HuH-7.5 (cell line): Measurements from ENCODE around the gene MACROD2.

Experiments used
- DNase-seq: peaks from one replicate; pipeline ENCODE4 v3.0.0; 2011; ENCODE audit warnings: low spot score

MACROD2 gene

GRCh38 chr20:14817101-14817500, 821.8 kb downstream of the MACROD2 start:
- no peak for DNase-seq

DNA sequence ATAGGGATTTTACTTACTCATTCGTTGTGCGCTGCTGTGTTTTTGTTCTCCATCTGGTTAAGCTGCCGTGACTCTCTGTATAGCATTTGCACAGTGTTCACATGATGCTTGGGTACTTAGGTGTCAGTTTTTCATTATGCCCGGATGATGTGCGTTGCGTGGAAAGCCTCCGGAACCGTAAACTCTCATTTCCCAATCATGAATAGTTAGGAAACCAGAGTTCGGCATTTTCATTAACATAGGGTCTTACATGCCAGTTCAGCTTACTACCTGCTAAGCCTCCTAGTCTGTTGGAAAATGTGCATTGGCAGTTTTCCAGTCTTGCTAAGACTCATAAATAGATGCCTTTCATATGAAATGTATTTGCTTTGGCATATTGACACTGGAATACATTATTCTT, 825.5 kb downstream of the MACROD2 start:
- no peak for DNase-seq

- no peak for DNase-seq
Measured at GRCh38 chr20:14821251-14821650, 825.9 kb downstream of the MACROD2 start.

DNA sequence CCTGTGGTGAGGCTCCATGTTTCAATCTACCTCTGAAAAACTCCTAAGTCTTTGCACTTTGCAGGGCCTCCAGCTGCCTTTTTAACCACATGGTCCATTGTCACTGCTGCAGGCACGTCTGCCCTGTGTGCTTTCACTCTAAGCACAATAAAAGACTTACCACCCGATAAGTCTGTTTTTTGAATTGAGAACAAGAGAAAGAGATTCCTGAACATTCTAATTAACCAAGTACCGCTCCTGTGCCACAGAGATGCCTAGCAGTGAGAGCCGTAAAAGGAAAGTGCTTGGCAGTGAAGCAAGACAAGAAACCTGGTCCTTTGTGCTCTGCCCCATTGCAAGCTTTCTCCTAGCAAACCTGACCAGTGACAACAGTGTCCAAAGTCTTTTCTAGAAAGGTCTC, 829.7 kb downstream of the MACROD2 start:
- no peak for DNase-seq

- DNase-seq = no peak
Measured at GRCh38 chr20:14826543-14827313, 831.4 kb downstream of the MACROD2 start.

DNA sequence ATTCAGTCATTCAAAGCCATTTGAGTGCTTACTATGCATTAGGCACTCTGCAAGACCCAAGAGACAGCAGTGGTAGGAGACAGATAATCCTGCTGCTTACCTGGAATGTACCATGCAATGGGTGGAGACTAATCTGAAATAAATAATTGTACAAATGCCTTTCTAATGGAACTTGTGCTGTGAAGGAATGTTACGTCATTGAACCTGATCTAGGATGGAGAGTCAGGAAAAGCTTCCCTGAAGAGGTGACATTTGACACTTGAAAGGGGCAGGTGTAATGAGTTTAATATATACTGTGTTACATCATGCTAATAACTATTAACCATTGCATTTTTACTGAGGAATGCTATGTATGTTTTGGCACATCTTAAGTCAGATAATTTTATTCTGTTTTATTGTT, 833.1 kb downstream of the MACROD2 start:
- no peak for DNase-seq

GRCh38 chr20:14829906-14830305, 834.6 kb downstream of the MACROD2 start:
- DNase-seq = no peak

- no peak for DNase-seq
Measured at GRCh38 chr20:14830466-14830865, 835.1 kb downstream of the MACROD2 start.

DNA sequence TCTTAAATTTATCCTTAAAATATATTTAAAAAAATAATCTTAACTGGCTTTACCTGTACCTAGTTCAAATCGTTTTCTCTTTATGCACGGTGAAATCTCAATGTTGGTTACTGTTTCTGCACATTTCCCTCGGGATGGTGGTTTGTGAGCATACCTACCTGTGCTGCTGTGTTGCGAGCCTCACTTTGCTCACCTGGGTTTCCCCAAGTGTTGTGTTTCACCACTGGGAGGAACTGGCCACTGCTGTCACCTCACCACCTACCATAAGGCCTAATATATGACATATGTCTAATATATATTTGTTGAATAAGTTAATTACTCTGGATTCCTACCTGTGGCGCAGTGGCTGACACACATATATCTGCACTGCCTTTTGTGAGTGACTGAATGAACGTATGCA, 835.6 kb downstream of the MACROD2 start:
- DNase-seq = no peak

DNA sequence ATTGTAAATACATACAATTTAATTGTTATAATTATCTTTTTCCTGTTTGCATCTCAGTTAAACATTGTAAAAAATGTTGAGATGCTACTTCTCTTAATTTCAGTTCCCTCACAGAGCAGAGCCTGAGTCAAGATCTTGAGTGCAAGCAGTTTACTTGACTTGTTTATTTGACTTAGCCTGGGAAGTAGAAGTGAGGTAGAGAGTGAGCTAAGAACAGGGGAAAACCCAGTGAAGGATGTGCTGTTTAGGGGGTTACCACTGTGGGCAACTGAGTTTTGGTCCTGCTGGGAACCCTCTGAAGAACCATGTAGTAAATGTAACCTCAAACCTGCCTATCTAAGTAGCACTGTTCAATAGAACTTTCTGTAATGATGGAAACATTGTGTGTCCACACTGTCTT, 837.3 kb downstream of the MACROD2 start:
- no peak for DNase-seq

- no peak for DNase-seq
Measured at GRCh38 chr20:14838663-14839628, 843.6 kb downstream of the MACROD2 start.

GRCh38 chr20:14845199-14846160, 850.2 kb downstream of the MACROD2 start:
- DNase-seq = no peak

DNA sequence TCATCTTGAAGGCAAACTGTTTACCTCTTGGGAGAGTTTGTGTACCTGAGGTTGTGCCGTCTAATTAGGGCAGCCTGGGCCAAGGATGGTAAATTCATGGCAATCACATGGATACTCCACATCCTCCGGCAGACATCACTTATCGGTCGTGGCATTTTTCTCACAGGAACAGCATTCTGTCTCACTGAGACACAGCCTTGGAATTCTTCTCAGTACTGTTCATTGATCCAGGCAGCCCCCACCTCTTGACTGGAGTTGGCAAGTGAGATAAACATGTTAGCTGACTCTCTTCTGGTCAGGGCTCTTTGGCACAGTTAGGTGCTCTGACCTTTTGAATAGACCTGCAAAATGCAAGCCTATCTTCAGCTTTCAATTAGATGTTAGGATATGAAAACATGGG, 853.5 kb downstream of the MACROD2 start:
- DNase-seq = no peak

DNA sequence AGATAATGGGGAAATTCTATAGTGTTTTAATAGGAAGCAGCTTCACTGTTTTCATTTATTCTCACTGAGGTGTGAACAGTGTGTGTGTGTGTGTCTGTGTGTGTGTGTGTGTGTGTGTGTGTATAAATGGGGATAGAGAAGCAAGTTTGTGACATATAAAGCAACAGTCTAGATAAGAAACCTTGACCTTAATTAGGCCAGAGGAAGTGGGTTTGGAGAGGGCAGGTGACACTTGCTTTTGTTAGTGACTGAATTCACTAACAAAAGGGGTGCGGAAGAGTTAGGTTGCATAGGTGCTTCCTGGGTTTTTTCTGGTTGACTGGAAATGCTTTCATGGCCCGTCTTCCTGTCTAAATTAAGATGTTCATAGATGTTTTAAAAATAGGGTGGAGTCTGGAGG, 857.8 kb downstream of the MACROD2 start:
- DNase-seq = no peak

DNA sequence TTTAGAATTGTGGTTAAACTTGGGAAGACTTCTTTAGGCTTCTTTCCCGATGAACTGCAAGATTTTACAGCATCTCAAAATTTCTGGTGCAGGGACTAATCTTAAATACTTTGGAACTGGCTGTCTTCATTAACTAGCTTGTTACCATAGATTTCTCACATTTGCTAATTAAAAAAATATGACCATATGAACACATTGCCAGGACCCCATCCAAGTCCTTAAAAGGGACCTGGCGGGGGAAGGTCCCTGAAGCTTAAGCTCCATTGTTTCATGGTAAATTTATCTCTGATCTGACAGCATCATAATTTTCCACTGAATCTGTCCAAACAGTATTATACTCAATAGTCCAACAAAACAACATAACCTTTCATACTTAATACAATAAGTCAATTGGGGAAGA, 859.9 kb downstream of the MACROD2 start:
- DNase-seq = no peak

- DNase-seq = no peak
Measured at GRCh38 chr20:14859627-14860026, 864.3 kb downstream of the MACROD2 start.

DNA sequence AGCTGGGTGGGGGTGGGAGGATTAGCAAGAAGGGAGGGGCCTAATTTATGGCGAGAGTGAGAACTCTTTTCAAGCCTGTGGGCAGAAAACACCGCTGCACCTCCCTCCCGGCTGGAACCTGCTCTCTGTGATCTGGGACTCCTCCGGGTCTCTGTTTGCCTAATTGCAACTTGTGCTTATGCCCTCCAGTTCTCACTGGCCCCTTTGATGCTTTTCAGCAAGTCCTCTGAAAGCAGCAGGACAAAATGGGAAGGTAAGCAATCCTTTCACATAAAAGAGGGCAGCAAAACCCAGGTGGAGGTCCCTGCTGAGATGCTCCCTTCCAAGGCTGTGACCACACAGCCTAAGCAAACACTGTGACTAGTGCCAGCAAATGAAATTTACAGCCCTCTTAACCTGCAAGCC, 865.1 kb downstream of the MACROD2 start:
- no peak for DNase-seq

- DNase-seq = no peak
Measured at GRCh38 chr20:14861028-14861699, 865.8 kb downstream of the MACROD2 start.

- no peak for DNase-seq
Measured at GRCh38 chr20:14865169-14865568, 869.9 kb downstream of the MACROD2 start.

DNA sequence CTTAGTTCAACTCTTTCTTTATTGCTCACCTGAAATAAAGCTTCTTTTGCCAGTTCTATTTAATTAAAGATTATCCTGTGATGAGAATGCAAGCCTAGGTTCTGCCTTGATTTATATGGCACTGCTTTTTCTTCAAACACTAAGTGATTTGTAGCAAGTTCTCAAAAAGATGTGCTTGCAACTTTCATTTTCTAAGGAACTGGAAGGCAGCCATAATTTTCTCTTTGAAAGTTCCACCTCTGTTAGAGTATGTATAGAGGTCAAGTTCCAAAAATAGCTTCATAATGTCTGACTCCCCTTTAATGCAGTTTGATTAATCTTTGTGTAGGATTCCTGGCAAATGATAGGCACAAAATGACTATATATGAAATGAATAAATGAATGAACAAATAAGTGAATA, 870.4 kb downstream of the MACROD2 start:
- DNase-seq = no peak

- no peak for DNase-seq
Measured at GRCh38 chr20:14866841-14867514, 871.7 kb downstream of the MACROD2 start.
